OCI-M2 (cell line): ENCODE measurements around the gene TMIGD1.

Experiments used
- DNase-seq: peaks from one replicate; lab custom pipeline; 2025; ENCODE audit not compliant: unreplicated experiment; lab: John Stamatoyannopoulos, UW

Gene TMIGD1, protein sequence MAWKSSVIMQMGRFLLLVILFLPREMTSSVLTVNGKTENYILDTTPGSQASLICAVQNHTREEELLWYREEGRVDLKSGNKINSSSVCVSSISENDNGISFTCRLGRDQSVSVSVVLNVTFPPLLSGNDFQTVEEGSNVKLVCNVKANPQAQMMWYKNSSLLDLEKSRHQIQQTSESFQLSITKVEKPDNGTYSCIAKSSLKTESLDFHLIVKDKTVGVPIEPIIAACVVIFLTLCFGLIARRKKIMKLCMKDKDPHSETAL

DNA sequence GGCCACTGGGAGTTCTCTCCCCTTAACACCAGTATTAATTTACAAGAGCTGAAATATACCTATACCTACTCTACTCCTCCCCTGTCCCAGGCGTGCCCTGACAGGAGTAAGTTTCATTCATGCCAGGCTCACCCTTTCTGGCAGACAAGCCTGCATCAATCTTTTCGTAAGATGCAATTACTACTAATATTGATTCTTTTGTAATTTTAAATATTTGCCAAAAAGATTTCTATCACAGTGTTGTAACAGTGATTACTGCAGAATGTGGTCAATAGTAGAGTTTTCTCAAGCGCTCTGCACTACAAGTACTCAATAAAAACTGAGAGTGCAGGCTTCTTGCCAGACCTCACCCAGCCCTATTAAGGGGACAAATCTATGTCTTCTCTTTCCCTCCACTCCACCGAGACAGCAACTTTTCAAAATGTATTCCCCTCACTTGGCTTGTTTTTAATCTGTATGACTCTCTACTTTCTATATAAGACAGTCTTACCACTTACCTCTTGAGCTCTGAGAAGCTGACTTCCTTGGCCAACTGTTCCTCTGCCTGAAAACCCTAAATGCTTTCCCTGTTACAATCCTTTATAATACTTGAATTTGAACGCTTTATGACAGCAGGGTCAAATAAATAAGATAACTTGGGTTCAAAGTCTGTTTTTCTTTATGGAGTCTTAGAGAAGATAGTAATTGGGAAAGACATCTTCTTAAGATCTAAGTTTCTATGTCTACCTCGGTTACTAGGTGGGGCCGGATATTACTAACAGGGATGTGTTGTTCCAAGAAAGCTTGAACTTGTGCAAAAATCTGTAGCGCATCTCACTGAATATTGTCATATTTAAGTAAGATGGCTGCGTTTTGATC lies at the start of gene TMIGD1:
TMIGD1 (minus strand) TSS at position 555 of the 858 bp plus-strand sequence. CDS start 1,924 bp downstream, outside the sequence.
- no peak for DNase-seq

DNA sequence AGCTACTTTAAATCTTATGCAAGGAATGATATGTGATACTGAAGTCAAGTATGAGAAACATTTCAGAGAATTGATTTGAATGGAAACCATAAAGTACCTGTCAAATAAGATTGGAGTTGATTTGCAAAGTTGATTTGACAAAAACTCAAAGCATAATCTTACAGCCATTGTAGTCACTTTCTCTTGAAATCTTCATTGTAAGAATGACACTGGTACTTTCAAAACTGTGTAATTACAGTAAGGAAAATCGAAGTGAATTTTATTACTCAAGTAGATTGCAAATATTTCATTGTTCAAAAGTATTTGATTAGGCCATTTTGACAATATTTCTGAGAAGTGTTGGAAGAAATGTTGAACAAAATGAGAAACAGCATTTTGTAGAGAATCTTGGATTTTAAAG lies 48.5 kb upstream of the TMIGD1 start:
- no peak for DNase-seq

DNA sequence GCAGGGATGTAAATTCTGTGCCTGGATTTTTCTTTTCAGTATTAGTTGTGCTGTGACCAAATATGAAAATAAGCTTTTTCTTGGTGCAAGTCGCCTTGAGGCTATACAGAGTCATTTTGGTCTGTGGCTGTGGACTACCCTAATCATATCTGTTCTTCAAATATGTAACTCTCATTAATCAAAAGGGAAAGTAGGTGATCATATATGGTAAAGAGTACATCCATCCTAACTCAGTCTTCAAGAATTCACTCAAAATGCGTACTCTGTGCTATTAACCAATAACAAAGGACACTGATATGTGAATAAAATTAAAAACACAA lies 47.4 kb upstream of the TMIGD1 start:
- DNase-seq: no peak

DNA sequence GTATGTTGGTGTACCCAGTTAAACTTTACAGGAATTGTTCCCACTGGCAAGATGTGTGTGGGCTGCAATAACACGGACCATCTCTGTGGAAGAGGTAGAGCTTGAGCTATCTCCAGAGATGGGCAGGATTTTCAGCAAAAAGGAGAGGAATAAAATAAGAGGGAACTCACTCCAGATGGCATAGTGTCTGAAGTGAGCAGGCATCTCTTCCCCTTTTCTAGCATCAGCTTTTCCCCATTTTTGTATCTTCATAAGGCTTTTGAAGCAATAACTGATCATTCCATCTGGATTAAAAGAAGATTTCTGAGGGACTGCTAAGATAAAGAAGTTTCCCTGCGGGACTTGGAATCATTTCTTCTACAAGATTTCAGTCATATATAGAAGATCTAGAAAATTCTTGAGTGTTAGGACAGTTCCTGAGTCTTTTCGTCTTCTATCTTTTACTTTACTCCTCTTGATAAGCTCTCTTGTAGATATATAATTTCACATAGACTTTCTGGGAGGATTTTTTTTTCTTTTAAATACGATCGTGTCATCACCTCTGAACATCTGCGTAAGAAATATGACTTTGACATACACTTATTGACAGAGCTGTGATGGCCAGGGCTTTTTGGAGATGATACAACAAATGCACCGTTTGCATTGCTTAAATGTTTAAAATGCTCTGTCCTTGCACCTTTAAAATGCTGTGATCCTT lies 46.9 kb upstream of the TMIGD1 start:
- DNase-seq: no peak

DNA sequence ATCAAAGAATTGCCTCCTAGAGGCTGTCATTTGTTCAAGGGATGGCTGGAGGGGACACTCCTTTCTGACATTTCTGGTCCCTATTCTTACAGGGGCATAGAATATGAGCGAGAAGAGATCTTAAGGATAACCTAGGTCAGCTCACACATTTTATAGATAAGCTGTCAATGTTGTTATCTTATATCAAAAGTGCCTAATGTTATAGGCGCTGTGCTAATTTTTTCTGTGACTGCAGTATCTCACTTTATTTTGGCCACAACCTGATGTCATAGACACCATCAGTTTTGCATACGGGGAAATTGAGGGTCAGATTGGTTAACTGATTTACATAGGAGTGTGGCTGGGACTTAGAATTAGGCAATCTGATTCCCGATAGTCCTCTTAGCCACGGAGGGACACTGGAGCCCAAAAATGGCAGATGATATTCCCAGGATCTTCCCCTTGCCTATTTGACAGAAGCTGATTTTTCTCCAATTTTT lies 46.1 kb upstream of the TMIGD1 start:
- DNase-seq: no peak

DNA sequence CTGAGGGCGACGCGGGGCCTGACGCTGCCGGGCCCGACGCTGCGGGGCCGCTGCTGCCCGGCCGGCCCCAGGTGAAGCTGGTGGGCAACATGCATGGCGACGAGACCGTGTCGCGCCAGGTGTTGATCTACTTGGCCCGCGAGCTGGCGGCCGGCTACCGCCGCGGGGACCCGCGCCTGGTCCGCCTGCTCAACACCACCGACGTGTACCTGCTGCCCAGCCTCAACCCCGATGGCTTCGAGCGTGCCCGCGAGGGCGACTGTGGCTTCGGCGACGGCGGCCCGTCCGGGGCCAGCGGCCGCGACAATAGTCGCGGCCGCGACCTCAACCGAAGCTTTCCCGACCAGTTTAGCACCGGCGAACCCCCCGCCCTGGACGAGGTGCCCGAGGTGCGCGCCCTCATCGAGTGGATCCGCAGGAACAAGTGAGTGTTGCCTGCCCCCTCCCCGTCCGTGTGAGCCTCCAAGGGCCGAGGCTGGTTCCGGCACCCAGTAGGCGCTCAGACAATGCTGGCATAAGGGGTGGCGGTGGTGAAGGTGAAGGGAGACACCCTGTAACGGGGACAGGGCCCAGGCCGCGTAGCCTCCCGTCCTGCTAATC lies 45.5 kb upstream of the TMIGD1 start:
- no peak for DNase-seq

DNA sequence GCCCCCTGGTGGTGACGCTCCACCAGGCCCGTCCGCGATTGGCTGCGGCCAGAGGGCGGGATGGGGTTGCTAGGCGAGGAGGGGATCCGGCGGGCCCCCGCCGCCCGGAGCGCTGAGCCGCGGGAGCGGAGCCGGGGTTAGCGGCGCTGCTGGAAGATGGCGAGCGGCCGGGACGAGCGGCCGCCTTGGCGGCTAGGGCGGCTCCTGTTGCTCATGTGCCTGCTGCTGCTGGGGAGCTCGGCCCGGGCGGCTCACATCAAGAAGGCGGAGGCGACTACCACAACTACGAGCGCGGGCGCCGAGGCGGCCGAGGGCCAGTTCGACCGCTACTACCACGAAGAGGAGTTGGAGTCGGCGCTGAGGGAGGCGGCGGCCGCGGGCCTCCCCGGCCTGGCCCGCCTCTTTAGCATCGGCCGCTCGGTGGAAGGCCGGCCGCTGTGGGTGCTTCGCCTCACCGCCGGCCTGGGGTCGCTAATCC lies 45.0 kb upstream of the TMIGD1 start, which contains the start of gene CPD:
CPD (plus strand) TSS at position 103 of the 478 bp plus-strand sequence; CDS start at position 157, 54 bp downstream.
- DNase-seq: peak; percentile 82

DNA sequence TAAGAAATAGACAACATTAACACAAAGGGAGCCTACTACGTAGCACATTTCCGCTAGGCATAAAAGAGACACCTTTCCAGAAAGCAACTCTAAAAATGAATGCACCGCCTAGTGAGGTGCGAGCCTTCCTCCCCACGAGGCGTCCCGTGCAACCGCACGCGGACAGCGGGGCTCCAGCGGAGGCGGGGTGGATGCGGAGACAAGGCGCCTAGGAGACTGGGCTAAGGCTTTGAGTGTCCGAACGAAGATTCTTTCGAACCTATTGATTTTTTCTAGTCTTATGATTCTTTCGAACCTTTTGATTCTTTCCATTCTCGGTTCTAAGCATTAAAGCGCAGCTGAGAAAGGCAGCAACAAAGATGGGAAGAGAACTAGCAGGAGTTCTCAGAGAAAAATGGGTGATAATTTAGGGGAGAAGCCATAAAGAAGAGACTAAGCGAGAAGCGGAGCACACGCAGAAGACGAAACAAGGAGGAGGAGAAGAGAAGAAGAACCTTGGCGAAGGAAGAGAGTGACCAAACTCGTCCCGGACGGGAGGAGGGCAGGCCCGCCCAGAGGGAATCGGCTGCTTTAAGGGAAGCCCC lies 44.5 kb upstream of the TMIGD1 start:
- DNase-seq: no peak

DNA sequence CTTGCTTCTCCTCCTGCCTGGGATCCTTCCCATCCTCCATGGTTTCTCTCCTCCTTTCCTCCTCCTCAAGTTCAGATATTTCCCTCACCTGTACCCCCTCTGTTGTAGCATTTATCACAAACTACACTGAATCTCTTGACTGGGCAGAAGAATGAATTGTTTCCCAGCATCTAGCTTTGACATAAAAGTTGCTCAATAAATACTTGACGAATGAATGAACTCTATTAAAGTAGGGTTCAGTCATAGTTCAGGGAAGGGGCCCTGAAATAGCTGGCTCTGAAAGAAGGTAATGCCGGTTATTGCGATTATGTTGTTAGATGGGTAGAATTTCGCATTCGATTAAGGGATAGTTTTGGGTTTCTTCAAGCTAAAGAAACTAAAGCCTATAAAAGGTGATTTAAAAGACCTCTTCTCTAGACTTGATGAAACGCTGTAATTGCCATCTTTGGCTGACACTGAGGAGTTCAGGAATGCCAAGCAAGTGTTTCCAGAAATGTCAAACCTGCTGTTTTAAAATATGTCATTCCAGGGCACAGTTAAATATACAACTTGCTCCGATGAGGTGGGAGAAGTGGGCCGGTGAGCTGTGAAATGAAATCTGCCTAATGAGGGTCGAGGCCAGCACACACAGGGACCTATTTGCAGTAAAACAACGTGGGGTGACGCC lies 43.9 kb upstream of the TMIGD1 start:
- DNase-seq: no peak

DNA sequence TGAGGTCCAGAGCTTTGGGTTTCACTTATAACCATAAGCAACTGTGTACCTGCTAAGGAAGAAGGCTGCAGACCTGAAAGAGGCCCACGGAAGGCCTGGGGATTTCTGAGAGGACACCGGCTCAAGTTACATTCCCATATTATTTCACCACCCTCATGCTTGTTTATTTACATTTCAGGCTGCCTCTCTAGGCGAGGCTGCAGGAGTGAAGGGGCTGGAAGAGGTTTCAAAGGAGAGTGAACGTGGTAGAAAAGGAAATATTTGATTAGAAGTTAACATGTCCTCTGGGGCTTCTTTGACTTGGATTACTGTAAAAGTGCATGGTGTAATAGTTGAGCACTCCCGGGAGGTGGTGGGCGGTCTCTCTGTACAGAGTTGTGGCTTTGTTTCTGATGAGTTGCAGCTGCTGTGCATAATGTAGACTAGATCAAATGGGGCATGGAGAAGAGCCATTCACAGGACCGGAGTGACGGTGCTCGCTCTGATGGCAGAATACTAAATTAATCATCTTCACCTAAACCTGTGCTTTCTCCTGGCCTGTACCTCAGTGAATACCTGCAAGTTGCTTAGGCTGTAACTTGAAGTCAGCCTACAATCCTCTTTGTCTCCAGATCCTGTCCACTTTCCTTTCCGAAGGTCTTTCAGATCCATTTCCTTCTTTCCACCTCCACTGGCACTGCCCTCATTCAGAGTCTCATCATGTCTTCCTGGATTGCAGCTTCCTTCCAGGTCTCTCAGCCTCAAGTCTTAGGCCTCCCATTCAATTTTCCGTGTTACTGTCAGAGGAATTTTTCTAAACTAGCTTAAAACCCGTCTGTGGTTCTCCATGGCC lies 43.0 kb upstream of the TMIGD1 start:
- DNase-seq: no peak

DNA sequence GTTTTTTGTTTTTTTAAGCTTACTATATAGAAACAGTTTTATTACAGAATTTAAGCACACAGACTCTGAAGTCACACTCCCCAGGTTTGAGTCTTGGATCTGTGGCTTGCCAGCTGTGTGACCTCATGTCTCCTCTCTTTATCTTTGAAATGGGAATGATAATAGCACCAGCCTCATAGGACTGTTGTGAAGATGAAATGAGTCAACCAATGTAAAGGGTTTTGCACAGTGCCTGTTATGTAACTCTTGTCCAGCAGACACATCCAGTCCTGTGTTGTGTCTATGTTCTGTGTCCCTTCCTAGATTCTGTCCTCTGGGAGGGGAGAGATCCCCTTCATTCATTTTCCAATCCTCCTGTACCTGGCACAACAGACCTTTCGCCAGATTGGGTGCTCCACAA lies 41.8 kb upstream of the TMIGD1 start:
- DNase-seq: no peak

DNA sequence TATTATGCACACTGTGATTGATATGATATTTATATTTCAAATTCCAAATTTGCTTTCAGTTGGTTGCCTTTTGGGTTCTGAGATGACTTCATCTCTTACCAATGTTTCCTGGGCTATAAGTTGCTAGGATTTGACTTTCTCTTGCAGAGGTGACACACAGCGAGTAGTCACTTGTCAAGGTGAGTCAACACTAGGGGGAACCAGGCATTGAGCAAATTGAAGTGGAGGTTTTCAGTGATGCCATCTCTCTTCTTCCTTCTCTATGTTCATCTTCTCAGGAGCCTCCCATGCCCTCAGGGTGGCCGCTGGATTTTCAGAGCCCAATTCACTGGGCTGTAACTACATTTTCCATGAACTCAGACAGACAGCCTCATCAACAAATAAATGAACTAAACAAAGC lies 38.9 kb upstream of the TMIGD1 start:
- DNase-seq: no peak

DNA sequence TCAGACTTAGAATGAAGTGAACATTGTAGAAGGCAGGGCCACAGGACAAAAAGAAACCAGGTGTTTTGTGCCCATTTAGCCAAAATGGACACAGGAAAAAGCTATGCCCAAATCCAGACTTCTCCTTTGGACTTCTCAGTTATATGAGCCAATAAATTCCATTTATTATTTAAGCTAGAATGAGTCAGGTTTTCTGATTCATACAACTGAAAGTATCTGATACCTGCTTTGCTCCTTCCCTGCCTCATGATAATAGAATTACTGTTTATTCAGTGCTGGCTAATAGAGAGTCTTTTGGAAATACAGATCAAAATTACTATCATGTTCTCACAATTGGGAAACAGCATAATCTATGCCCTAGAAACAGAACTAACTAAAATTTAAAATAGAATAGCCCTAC lies 36.1 kb upstream of the TMIGD1 start:
- no peak for DNase-seq

DNA sequence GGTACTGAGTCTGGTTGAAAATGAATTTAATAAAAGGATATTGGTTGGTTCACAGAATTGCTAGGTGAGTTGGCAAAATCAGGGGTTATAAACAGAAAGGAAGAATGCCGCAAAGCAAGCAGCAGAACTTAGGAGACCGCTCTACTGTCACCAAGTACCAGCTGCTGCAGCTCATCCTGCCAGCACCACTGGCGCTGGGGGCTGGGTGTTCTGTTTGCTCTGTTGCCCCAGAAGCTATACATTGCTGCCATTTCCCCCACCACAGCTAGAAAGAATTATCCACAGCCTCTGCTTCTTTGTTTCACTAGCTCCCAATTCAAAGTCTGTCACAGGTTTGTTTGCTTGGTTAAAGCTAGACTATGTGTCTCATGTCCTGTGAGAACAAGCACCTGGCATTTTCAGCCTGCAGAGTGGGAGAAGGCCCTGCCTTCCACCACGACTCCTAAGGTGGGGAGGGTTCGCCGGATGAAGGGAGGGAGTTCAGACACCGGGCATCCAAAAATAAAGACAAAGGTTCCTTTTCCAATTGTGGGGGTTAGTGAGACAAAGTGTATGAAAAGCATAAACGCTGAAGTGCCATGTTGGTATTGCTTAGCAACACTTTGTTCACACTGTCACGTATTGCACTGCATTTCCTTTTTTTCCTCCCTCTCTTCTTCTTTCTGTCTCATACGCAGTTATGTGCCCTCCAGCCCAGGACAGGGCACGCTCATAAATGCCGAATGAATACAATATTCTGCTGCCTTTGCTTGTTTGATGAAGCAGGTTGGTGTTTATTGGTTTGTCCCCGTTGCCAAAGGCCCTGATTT lies 35.3 kb upstream of the TMIGD1 start:
- no peak for DNase-seq

DNA sequence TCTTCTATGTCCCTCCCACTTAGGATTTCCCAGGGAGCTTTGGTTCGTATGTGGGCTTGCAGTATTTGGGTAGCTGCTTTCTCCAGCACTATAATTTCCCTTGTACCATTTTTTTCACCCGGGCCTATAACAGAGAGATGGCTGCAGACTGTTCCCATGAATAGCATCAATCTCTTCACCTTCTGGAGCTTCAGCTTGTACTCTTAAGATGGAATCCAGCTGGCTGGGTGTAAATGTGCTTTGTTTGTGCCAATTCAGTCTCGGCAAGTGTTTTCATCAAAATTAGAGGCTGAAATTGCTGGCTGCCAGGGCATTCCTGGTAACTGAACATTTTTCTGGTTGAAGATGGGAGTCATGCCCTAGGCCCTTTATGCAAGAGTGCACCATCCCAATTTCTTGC lies 32.7 kb upstream of the TMIGD1 start:
- DNase-seq: no peak

DNA sequence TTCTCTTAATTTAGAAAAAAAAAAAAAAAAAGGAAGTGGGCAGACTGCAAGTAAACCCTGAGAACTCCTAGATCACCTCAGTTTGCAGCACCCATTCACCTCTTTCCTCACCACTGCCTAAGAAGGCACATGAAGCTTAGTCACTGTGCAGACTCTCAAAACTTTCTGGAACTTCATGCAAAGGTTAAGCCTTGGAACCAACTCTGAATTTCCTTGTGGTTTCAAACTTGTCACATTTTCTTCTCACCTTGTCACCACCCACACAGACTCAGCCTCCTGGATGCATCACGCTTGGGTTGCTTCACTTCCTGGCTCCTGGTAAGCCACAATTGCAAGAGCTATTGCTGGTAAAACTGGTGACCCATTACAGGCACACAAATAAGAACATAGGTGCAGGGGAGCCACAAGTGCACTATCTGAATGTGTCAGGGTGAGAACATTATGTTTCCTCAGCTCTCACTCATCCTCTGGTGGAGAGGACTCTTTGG lies 29.9 kb upstream of the TMIGD1 start:
- no peak for DNase-seq

DNA sequence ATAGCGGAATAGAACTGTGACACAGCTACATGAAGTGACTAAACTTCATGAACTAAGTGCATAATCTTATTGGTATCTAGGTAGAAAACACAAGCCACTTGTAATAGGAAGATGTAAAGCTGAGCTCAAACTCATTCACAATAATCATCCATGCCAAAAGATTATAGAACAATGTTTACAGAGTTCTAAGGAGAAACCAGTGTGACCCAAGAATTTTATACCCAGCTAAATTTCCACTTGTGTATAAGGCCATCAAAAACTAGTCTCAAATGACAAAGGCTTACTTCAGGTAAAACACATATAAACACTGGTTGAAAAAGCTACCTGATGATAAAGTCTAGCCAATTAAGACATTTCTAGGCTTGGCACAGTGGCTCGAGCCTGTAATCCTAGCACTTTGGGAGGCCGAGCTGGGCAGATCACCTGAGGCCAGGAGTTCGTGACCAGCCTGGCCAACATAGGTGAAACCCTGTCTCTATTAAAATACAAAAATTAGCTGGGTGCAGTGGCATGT lies 28.0 kb upstream of the TMIGD1 start:
- no peak for DNase-seq

DNA sequence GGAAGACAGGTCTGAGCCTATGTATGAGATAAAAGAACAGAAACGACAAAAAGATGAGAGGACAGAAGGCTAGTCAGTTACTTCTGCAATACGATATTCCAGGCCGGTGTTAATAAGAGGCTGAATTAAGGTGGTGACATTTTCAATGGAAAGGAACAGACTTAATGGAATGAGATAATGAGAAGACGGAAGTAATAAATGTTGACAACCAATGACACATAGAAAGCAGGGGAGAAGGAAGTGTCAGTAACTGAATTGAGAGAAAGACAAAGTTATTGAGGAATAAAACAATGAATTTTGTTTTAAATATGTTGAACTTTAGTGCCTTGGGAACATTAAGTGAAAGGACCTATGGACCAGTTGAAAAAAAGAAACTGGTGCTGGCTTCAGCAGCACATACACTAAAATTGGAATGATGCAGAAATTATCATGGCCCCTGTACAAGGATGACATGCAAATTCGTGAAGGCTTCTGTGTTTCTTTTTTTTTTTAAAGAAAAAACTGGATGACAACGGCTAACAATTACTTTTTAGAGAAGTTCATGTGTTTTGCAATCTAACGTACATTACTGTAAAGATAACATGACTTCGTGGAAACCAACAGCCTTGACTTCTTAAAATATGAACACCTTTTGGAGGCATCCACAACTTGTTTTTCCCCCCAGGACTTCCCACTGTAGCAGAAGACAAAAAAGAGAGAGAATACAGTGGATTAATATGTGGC lies 26.4 kb upstream of the TMIGD1 start:
- no peak for DNase-seq
